Panc1 (cell line): Measurements from ENCODE around the gene ATXN1. TPM values are rescaled to one million over a fixed set of nuclear protein-coding genes. Genes with fewer than 3 reads are reported as not detected.

ENCODE experiments used
- ATAC-seq: fragments of 200-7000 bp; cut with Tn5 transposase; 2 replicates; pipeline ENCODE4 v1.9.1; 2020; ENCODE audit warnings: mild to moderate bottlenecking, moderate library complexity
- BruUV-seq: library from RNA; stranded (reverse); fragments of 400-500 nt; replicated peaks from 2 replicates; lab custom pipeline; 2021; lab: Mats Ljungman, UMichigan
- CTCF ChIA-PET: fragments of 300-600 bp; sonication (Branson Sonifier 250); formaldehyde crosslinking; loops from one replicate; lab custom pipeline; 2022; ENCODE audit warnings: antibody characterized with exemption; lab: Charles Lee
- POLR2A ChIA-PET: fragments of 300-600 bp; sonication (Branson Sonifier 250); formaldehyde crosslinking; loops from one replicate; lab custom pipeline; 2022; ENCODE audit warnings: antibody characterized with exemption; lab: Charles Lee
- DNase-seq: peaks from one replicate; pipeline ENCODE4 v3.0.0-alpha.2; 2010; ENCODE audit warnings: low read depth, low spot score
- H3K27ac ChIP-seq: 2 replicates; pipeline ENCODE4 v1.5.1; 2011; ENCODE audit warnings: mild to moderate bottlenecking, low read length, inconsistent platforms
- H3K27me3 ChIP-seq: fragments of 200-500 bp; sonication (Bioruptor generic); 2 replicates; pipeline ENCODE4 v1.6.0; 2014; ENCODE audit warnings: low read length, inconsistent platforms; ENCODE audit not compliant: control insufficient read depth, insufficient read depth
- H3K36me3 ChIP-seq: fragments of 200-500 bp; sonication (Bioruptor generic); 2 replicates; pipeline ENCODE4 v1.5.1; 2014; ENCODE audit warnings: inconsistent platforms, mild to moderate bottlenecking, low read length, moderate library complexity; ENCODE audit not compliant: control insufficient read depth, insufficient read depth
- H3K4me1 ChIP-seq: 2 replicates; pipeline ENCODE4 v1.5.1; 2011; ENCODE audit warnings: inconsistent platforms, mild to moderate bottlenecking, low read length, moderate library complexity; ENCODE audit not compliant: control insufficient read depth, insufficient read depth
- H3K4me3 ChIP-seq, 2 experiments: 2 replicates each; pipeline ENCODE4 v1.5.1; 2011 to 2012; ENCODE audit warnings: low read depth in 2 of 2, low read length in 2 of 2, mild to moderate bottlenecking in 2 of 2, inconsistent platforms in 1 of 2, moderate library complexity in 1 of 2
- H3K9me3 ChIP-seq: fragments of 200-500 bp; sonication (Bioruptor generic); 2 replicates; pipeline ENCODE4 v1.5.1; 2014; ENCODE audit warnings: low read depth, mild to moderate bottlenecking, inconsistent platforms, low read length, moderate library complexity; ENCODE audit not compliant: control insufficient read depth, insufficient read depth
- CTCF ChIP-seq: fragments of 450-650 bp; IDR thresholded peaks from 2 replicates; pipeline ENCODE4 v1.5.1; 2017; ENCODE audit warnings: mild to moderate bottlenecking
- POLR2AphosphoS5 ChIP-seq: IDR thresholded peaks from 2 replicates; pipeline ENCODE4 v1.6.1; 2012; ENCODE audit warnings: mild to moderate bottlenecking, low read depth, low read length, moderate library complexity
- REST ChIP-seq, 2 experiments: IDR thresholded peaks; 2 replicates each; pipeline ENCODE4 v1.6.1; 2011 to 2012; ENCODE audit warnings: low read depth in 2 of 2, control low read depth in 1 of 2, low read length in 1 of 2, mild to moderate bottlenecking in 1 of 2, moderate library complexity in 1 of 2; ENCODE audit not compliant: insufficient read depth in 1 of 2
- SIN3A ChIP-seq: IDR thresholded peaks from 2 replicates; pipeline ENCODE4 v1.6.1; 2012; ENCODE audit warnings: low read depth, mild to moderate bottlenecking, low read length, moderate library complexity, borderline replicate concordance; ENCODE audit not compliant: insufficient read depth
- TCF7L2 ChIP-seq: IDR thresholded peaks from 2 replicates; pipeline ENCODE4 v1.6.1; 2011; ENCODE audit warnings: mild to moderate bottlenecking, low read depth, low read length, inconsistent platforms
- in situ Hi-C: cut with HindIII; loops from 2 replicates; pipeline ENCODE4 v1.10.0; 2016; ENCODE audit warnings: low sequenced_read_pairs, low pct_unique_long_range_greater_than_20kb
- intact Hi-C: fragments of 100-400 bp; cut with micrococcal nuclease; formaldehyde crosslinking; loops from one replicate; pipeline ENCODE4 v1.10.0; 2022; ENCODE audit not compliant: unreplicated experiment
- total RNA-seq: library from RNA; stranded (reverse); gene quantifications from one replicate; pipeline ENCODE4 v1.2.1, GENCODE V29; 2021; ENCODE audit not compliant: unreplicated experiment

The ATXN1 gene
- total RNA-seq, 1 experiment from 2014 or later, result 67.1 TPM

GRCh38 chr6:16393326-16393725, 367.9 kb downstream of the ATXN1 start:
- no peak for ATAC-seq
- H3K36me3 ChIP-seq, result no peaks in the 10 kb centered on the region
- ChIA-PET POLR2A (interaction anchor here (0.6 kb wide), 1 partner anchor 55 kb away, joined by 5 read pairs; no protein-coding TSS in a partner anchor), CTCF (no interaction called here)
- no peaks in the 10 kb centered on the region; the same call in 1 of the 2 replicates for H3K4me1 ChIP-seq
- H3K4me3 ChIP-seq, result no peak overlapping the region
- H3K27ac ChIP-seq, result no peak overlapping the region
- DNase-seq, result no peak
- H3K9me3 ChIP-seq, result no peaks in the 10 kb centered on the region
- no peak for TF ChIP-seq POLR2AphosphoS5
- TF ChIP-seq TCF7L2, result no peak
- TF ChIP-seq REST (IDR thresholded peaks at IDR 0.05; ENCODE audit: insufficient read depth in 1 of 2, low read depth in 2 of 2, low read length in 1 of 2), result no peak
- TF ChIP-seq CTCF, result no peak
- TF ChIP-seq SIN3A, result no peak
- no peaks in the 10 kb centered on the region for H3K27me3 ChIP-seq
- intact Hi-C loops (no loop called here), in situ Hi-C loops (no loop called here)
- no TSS peak for BruUV-seq

- CTCF ChIA-PET, result no interaction called here
- DNase-seq, result no peak
- Histone ChIP-seq H3K27ac (no peak overlapping the region), H3K4me1 (no peaks in the 10 kb centered on the region), H3K4me3 (no peak overlapping the region), H3K27me3 (no peaks in the 10 kb centered on the region), H3K9me3 (no peaks in the 10 kb centered on the region), H3K36me3 (no peaks in the 10 kb centered on the region)
- no peak for ATAC-seq
- in situ Hi-C loops, result no loop called here
- no TSS peak for BruUV-seq
- POLR2A ChIA-PET, result no interaction called here
- intact Hi-C loops, result no loop called here
- TF ChIP-seq REST (IDR thresholded peaks at IDR 0.05; ENCODE audit: insufficient read depth in 1 of 2, low read depth in 2 of 2, low read length in 1 of 2), result no peak
- no peak for TF ChIP-seq SIN3A
- TF ChIP-seq POLR2AphosphoS5, result no peak
- no peak for TF ChIP-seq TCF7L2
- no peak for TF ChIP-seq CTCF
Observed at GRCh38 chr6:16392010-16392409, 369.2 kb downstream of the ATXN1 start.
